ENCODE results near the gene SIK2. TPM values are rescaled to one million over a fixed set of nuclear protein-coding genes. Genes with fewer than 3 reads are reported as not detected.

Gene SIK2
- total and polyA plus RNA-seq, 9 of the 15 experiments (the other 6 are each of a cell fraction or from before 2014, with no cell fraction given): 0.74 to 11.6 (median 3.8) TPM

GRCh38 chr11:111776398-111777093 is 174.3 kb downstream of the SIK2 start (continued):
- TF ChIP-seq CBX2 (IDR thresholded peaks at IDR 0.05; ENCODE audit: insufficient read depth, low read length, poor library complexity, severe bottlenecking): no peak
- no peak for TF ChIP-seq SUPT5H (IDR thresholded peaks at IDR 0.05)
- TF ChIP-seq NFRKB (IDR thresholded peaks at IDR 0.05; ENCODE audit: low read depth): no peak

- Histone ChIP-seq H3K36me3 (ENCODE audit: control insufficient read depth, insufficient read depth, low read length) (no peaks in the 10 kb centered on the region), H3K4me2 (ENCODE audit: insufficient read depth, low read length) (no peak overlapping the region), H3K27me3 (ENCODE audit: control insufficient read depth in 2 of 2, insufficient read depth in 2 of 2, low read length in 2 of 2) (no peaks in the 10 kb centered on the region), H2AFZ (ENCODE audit: low read depth, low read length) (peak overlapping the region; percentile 28), H3K4me1 (replicated peaks in 1 of 2; ENCODE audit: control insufficient read depth in 2 of 2, insufficient read depth in 2 of 2, low read length in 2 of 2) (no peaks in the 10 kb centered on the region), H3K9ac (ENCODE audit: insufficient read depth in 1 of 2, low read depth in 2 of 2, low read length in 2 of 2) (no peak overlapping the region), H3K9me1 (ENCODE audit: control insufficient read depth, insufficient read depth, low read length) (no peaks in the 10 kb centered on the region), H4K20me1 (replicated peaks; ENCODE audit: control insufficient read depth, insufficient read depth, low read length) (no peaks in the 10 kb centered on the region), H3K79me2 (ENCODE audit: control insufficient read depth, insufficient read depth, low read length) (no peaks in the 10 kb centered on the region), H3K4me3 (no peak overlapping the region), H3K27ac (ENCODE audit: extremely low read depth, low read depth, low read length) (0 out of 3 replicates have a peak overlapping the region, but pooled peaks have one; percentile 6), H3K9me3 (replicated peaks; ENCODE audit: control insufficient read depth, insufficient read depth, low read depth, low read length) (no peaks in the 10 kb centered on the region)
- intact Hi-C loops (cut with micrococcal nuclease): loop anchor here (1.0 kb wide), 5 partner anchors 64 to 323 kb away; partner anchors contain the start of gene SIK2
- peak; percentile 93 for FAIRE-seq
- peak; percentile 59 to 77 (median 65) for DNase-seq (ENCODE audit: extremely low read depth in 1 of 4, low spot score in 3 of 4)
- no TSS peak for BruUV-seq (replicated peaks)
- 68% methylated on average over 4 of the region's 4 CpGs for WGBS (ENCODE audit: insufficient coverage, low coverage, missing lambda C conversion rate)
- ChIA-PET POLR2A (interaction anchor here (0.5 to 1.2 kb wide), 9 partner anchors 8 to 190 kb away, joined by 3 to 5 read pairs (median 3); no protein-coding TSS in a partner anchor), CTCF (ENCODE audit: low intra/inter-chr PET ratio) (interaction anchor here (1.0 to 3.8 kb wide), 7 partner anchors 10 to 323 kb away, joined by 3 to 38 read pairs (median 13); partner anchors contain the start of genes PPP2R1B and SIK2)
- ATAC-seq: peak; percentile 97
- in situ Hi-C loops (cut with MboI): loop anchor here (5.0 kb wide), 1 partner anchor 175 kb away; the partner anchor contains the start of gene SIK2
- peak; percentile 95 to 97 for TF ChIP-seq RAD21 (CRISPR knock-in tag; conservative IDR thresholded peaks at IDR 0.05 in 1 of 2, IDR thresholded peaks at IDR 0.05 in 1 of 2)
- no peak for TF ChIP-seq ZNF318 (IDR thresholded peaks at IDR 0.05; ENCODE audit: borderline replicate concordance in 1 of 2, low read depth in 1 of 2)
- TF ChIP-seq U2AF1 (optimal IDR thresholded peaks at IDR 0.05; ENCODE audit: low read depth, low read length): no peak
- no peak for TF ChIP-seq MCM3 (IDR thresholded peaks at IDR 0.05)
Observed at GRCh38 chr11:111777094-111778046, 175.1 kb downstream of the SIK2 start.
